GM21447 (cell line): ENCODE results near the gene NT5C3A.
"Not testable (repeated sequence)": the region's sequence is repeated elsewhere in the genome, so short reads cannot be mapped to it uniquely, and the experiment has no call there.

Source experiments
- ATAC-seq: cut with Tn5 transposase; IDR thresholded peaks from one replicate; pipeline ENCODE4 v1.9.1; 2021; ENCODE audit not compliant: unreplicated experiment

The NT5C3A gene

DNA sequence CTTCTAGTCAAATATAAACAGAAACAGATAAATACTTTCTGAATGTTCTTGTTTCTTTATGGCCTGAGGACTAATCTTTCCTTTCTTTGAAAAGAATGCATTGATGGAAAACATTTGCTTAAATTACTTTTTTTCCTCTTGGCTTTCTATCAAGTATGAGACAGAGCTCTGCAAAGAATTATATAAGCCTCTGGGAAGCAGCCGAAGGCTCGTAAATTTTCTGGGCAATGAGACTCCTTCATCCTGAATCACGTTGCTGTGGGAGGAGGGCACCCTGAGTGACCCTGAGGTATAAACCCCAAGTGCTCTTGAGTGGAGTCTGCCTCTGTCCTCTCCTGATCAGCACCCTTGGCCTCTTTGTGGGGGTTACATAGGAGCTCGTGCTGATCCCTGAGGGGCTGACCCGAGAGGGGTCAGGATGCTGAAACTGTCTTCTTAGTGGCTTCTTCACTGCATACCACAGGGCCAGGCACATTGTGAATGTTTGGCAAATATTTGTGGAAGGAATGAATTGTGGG lies 71.4 kb downstream of the NT5C3A start:
- ATAC-seq: not testable (repeated sequence)

- ATAC-seq: peak; percentile 81
Measured at GRCh38 chr7:32988148-32988547, 74.4 kb downstream of the NT5C3A start.

DNA sequence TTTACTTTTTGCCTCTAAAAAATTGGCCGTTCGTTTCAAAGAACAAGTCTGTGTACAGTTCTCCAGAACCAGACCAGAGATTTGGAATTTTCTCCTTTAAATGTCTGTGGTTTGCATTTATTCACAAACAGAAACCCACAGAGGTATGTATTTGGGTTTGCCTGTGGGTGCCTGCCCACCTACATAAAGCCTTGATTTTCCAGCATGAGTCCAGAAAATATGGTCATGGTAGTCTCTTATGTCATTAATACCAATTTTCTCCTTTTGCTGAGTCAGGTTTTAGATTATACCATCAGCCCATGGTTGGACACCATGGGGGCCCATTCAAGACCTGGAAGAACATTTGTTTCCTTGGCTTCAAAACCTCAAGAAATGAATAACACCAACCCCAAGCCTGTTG lies 82.7 kb downstream of the NT5C3A start:
- ATAC-seq: not testable (repeated sequence)

DNA sequence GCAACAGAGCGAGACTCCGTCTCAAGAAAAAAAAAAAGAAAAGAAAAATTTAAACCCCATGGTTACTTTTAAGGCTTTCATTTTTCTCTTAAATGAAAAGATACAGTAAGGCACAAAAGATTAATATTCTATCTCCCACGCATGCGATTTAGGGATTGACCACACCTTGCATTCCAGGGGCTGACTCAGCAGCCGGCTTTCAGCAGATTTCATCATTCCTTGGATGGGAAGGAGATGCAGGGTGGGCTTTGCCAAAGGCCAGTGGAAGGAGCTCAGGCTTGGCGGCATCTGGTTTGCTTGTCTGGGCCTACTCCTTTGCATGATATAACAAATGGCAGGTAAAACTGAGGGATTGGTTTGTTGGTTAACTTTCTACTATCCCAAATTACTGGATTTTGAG lies 83.3 kb downstream of the NT5C3A start:
- ATAC-seq: not testable (repeated sequence)

- ATAC-seq: not testable (repeated sequence)
Measured at GRCh38 chr7:32977159-32977558, 85.4 kb downstream of the NT5C3A start.

DNA sequence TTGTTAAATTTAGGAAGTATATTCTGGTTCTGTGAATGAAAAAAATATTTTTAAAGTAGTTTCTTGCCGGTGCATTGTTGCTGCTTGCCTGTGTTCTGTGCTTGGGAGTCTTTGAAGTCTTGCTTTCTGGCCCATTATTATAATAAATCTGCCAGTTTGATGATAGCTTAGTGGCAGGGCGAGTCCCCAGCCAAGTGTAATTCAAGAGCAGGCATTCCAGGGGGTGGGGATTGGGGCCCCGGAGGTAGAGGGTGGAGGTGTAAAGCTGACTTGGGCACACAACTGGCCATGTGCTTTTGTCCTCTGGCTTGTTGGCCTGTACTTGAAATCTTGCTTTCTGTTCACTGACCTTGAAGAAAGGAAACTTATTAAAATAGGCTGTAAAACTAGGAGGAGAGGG lies 90.6 kb downstream of the NT5C3A start:
- ATAC-seq: not testable (repeated sequence)

GRCh38 chr7:32967268-32967582 lies 95.4 kb downstream of the NT5C3A start:
- ATAC-seq: not testable (repeated sequence)

DNA sequence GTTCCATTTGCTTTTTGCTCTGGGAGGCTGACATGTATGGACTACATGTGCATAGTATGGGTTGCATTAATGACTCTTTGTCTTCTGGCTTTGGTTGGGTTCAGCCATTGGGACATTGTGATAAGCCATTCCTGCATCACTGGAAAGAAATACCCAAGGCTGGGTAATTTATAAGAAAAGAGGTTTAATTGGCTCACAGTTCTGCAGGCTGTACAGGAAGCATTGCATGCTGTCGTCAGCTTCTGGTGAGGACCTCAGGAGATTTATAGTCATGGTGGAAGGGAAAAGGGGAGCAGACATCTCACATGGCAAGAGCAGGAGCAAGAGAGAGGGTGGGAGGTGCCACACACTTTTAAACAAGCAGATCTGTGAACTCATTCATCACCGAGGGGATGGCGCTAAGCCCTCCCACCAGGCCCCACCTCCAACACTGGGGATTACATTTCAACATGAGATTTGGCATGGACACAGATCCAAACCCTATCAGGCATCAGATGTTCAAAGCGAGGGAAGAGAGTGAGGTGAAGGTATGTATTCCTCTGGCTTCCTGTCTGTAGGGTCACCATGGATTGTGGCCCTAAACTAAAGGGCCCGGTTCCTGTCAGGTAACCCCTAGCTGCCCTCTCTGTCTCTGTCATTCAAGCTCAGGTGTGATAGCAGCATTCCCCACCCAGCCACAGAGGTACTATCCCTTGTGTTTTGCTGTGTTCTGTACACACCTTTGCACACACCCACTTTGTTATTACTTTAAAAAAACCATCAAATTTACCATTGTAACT lies 95.9 kb downstream of the NT5C3A start:
- not testable (repeated sequence) for ATAC-seq

- ATAC-seq: peak; percentile 96
Measured at GRCh38 chr7:32964461-32965159, 98.0 kb downstream of the NT5C3A start.
